Measurements from ENCODE around the gene RAPGEF1.

DNA sequence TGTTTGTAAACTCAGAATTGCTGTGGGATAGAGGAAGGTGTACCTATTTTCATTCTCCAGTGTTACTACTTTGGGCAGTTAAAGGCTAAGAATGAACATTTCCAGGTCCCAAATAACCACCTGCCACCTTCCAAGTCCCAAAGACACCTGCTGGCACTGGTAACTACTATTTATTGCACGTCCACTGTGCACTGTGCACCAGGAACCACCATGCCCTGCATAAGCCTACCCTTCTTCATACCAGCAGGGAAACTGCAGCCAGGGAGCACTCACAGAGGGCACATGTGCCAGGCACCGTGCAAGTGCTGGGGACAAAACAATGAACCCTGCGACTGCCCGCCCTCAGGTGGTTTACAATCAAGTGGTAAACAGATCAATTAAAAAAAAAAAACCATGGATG lies 34.9 kb downstream of the RAPGEF1 start:
- TF ChIP-seq, protein P1, sequence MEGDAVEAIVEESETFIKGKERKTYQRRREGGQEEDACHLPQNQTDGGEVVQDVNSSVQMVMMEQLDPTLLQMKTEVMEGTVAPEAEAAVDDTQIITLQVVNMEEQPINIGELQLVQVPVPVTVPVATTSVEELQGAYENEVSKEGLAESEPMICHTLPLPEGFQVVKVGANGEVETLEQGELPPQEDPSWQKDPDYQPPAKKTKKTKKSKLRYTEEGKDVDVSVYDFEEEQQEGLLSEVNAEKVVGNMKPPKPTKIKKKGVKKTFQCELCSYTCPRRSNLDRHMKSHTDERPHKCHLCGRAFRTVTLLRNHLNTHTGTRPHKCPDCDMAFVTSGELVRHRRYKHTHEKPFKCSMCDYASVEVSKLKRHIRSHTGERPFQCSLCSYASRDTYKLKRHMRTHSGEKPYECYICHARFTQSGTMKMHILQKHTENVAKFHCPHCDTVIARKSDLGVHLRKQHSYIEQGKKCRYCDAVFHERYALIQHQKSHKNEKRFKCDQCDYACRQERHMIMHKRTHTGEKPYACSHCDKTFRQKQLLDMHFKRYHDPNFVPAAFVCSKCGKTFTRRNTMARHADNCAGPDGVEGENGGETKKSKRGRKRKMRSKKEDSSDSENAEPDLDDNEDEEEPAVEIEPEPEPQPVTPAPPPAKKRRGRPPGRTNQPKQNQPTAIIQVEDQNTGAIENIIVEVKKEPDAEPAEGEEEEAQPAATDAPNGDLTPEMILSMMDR (IDR thresholded peaks at IDR 0.05): no peak
- TF ChIP-seq ZFX (IDR thresholded peaks at IDR 0.05; ENCODE audit: borderline replicate concordance): no peak

Data from 22Rv1 (cell line).